Effector memory CD4-positive, alpha-beta T cell (primary cell): ENCODE results near the gene RPS10.
"Not testable (repeated sequence)": the region's sequence is repeated elsewhere in the genome, so short reads cannot be mapped to it uniquely, and the experiment has no call there.

Experiments used
- DNase-seq, 3 donors: peaks; one replicate each; pipeline ENCODE4 v3.0.0-alpha.2; 2020
- H3K27ac ChIP-seq: 2 replicates; pipeline ENCODE4 v1.7.0; 2013; ENCODE audit warnings: mild to moderate bottlenecking, low read length, moderate library complexity; ENCODE audit not compliant: insufficient read depth, poor library complexity, severe bottlenecking
- H3K27me3 ChIP-seq: replicated peaks from 2 replicates; pipeline ENCODE4 v1.7.0; 2013; ENCODE audit warnings: mild to moderate bottlenecking, low read length; ENCODE audit not compliant: insufficient read depth, control insufficient read depth, poor library complexity, severe bottlenecking
- H3K36me3 ChIP-seq: 2 replicates; pipeline ENCODE4 v1.7.0; 2013; ENCODE audit warnings: mild to moderate bottlenecking, low read length, moderate library complexity; ENCODE audit not compliant: control insufficient read depth, insufficient read depth
- H3K4me1 ChIP-seq: 2 replicates; pipeline ENCODE4 v1.7.0; 2013; ENCODE audit warnings: low read length, mild to moderate bottlenecking; ENCODE audit not compliant: control insufficient read depth, insufficient read depth, poor library complexity, severe bottlenecking
- H3K4me3 ChIP-seq: 2 replicates; pipeline ENCODE4 v1.7.0; 2013; ENCODE audit warnings: low read length, low read depth, mild to moderate bottlenecking; ENCODE audit not compliant: insufficient read depth, poor library complexity, severe bottlenecking
- H3K9me3 ChIP-seq: 2 replicates; pipeline ENCODE4 v1.7.0; 2013; ENCODE audit warnings: mild to moderate bottlenecking, low read length, moderate library complexity; ENCODE audit not compliant: control insufficient read depth

RPS10 gene

GRCh38 chr6:34386316-34387137, 39.3 kb downstream of the RPS10 start:
- Histone ChIP-seq H3K27me3 (no peaks in the 10 kb centered on the region), H3K9me3 (no peaks in the 10 kb centered on the region), H3K4me1 (no peaks in the 10 kb centered on the region), H3K4me3 (no peak overlapping the region), H3K36me3 (peaks cover 5% of the 10 kb centered on the region), H3K27ac (no peak overlapping the region)
- no peak for DNase-seq

GRCh38 chr6:34385793-34386195, 40.1 kb downstream of the RPS10 start:
- no peak for DNase-seq

GRCh38 chr6:34384321-34385153, 41.3 kb downstream of the RPS10 start:
- H3K27me3 ChIP-seq, result no peaks in the 10 kb centered on the region
- DNase-seq, result no peak
- H3K27ac ChIP-seq, result no peak overlapping the region
- H3K36me3 ChIP-seq, result peaks cover 5% of the 10 kb centered on the region
- H3K4me3 ChIP-seq, result no peak overlapping the region
- H3K4me1 ChIP-seq, result no peaks in the 10 kb centered on the region
- H3K9me3 ChIP-seq, result no peaks in the 10 kb centered on the region

More at GRCh38 chr6:34385793-34386195, 40.1 kb downstream of the RPS10 start:
- Histone ChIP-seq H3K9me3 (no peaks in the 10 kb centered on the region), H3K36me3 (peaks cover 5% of the 10 kb centered on the region), H3K4me3 (no peak overlapping the region), H3K27me3 (no peaks in the 10 kb centered on the region), H3K4me1 (no peaks in the 10 kb centered on the region), H3K27ac (no peak overlapping the region)

DNA sequence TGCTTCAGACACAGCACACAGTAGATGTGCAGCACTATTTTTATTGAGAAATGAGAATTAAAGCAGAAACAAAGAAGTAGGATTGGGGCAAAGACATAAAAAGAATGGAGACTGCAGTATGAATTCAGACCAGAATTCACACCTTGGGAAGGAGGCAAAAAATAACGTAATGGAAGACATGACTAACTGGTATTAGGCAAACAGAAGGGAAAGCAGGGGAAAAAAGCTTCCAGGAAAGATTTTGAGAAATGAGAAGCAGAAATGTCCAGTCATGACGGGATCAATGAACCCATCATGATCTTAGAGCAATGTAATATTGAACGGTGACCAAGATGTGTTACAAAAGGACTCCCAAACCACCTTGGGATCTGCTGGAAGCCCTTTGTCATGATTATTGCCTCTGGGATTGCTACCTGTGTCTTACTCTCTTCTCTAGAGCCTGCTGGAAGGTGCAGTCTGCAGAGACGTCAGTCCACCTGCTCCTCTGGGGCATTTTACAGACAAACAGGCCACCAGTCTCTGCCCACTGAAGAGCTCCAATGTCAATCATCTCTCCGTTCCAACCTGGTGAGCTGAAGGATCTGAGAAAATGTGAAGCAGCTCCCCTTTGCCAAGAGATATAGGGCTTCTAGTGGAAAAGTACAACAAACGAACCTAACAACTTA, 42.1 kb downstream of the RPS10 start:
- no peak overlapping the region for H3K4me3 ChIP-seq
- H3K27ac ChIP-seq, result no peak overlapping the region
- no peaks in the 10 kb centered on the region for H3K9me3 ChIP-seq
- no peaks in the 10 kb centered on the region for H3K4me1 ChIP-seq
- H3K36me3 ChIP-seq, result peaks cover 5% of the 10 kb centered on the region
- DNase-seq, result no peak
- no peaks in the 10 kb centered on the region for H3K27me3 ChIP-seq

- H3K4me3 ChIP-seq, result no peak overlapping the region
- no peaks in the 10 kb centered on the region for H3K27me3 ChIP-seq
- H3K36me3 ChIP-seq, result peaks cover 5% of the 10 kb centered on the region
- no peaks in the 10 kb centered on the region for H3K9me3 ChIP-seq
- no peaks in the 10 kb centered on the region for H3K4me1 ChIP-seq
- no peak overlapping the region for H3K27ac ChIP-seq
- DNase-seq, result no peak
Observed at GRCh38 chr6:34383161-34383631, 42.7 kb downstream of the RPS10 start.

DNA sequence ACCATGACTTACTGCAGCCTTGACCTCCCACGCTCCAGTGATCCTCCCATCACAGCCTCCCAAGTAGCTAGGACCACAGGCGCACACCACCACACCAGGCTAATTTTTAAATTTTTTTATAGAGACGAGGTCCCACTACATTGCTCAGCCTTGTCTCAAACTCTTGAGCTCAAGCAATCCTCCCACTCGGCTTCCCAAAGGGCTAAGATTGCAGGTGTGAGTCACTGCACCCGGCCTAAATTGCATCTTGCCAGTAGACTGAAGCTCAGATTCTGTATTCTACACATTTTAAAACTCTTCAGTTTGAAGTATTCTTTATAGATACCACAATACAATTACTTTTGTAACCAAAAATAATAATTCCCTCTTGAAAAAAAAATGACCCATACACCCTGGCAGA, 44.8 kb downstream of the RPS10 start:
- Histone ChIP-seq H3K4me3 (no peak overlapping the region), H3K4me1 (no peaks in the 10 kb centered on the region), H3K27me3 (no peaks in the 10 kb centered on the region), H3K9me3 (no peaks in the 10 kb centered on the region), H3K27ac (no peak overlapping the region), H3K36me3 (peaks cover 5% of the 10 kb centered on the region)
- DNase-seq, result no peak

DNA sequence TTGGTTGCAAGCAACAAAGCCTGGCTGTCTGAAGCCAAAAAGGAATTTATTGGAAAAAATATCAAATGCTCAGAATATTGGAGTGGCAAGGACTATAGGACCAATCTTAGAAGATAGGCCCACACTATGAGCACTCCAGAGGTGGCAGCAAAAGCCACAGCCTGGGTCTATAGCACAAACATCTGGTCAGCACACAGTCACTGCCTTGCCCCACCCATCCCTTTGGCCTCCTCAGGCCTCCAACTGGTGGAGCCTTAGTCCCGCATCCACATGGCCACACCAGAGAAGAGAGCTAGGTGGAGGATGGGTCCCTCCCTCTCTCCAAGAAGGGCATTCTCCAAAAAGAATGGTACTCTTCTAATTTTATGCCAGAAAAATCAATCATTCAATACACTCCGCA, 47.4 kb downstream of the RPS10 start:
- no peaks in the 10 kb centered on the region for H3K27me3 ChIP-seq
- H3K4me3 ChIP-seq, result no peak overlapping the region
- no peak overlapping the region for H3K27ac ChIP-seq
- no peaks in the 10 kb centered on the region for H3K9me3 ChIP-seq
- H3K36me3 ChIP-seq, result no peaks in the 10 kb centered on the region
- no peak for DNase-seq
- no peaks in the 10 kb centered on the region for H3K4me1 ChIP-seq

DNA sequence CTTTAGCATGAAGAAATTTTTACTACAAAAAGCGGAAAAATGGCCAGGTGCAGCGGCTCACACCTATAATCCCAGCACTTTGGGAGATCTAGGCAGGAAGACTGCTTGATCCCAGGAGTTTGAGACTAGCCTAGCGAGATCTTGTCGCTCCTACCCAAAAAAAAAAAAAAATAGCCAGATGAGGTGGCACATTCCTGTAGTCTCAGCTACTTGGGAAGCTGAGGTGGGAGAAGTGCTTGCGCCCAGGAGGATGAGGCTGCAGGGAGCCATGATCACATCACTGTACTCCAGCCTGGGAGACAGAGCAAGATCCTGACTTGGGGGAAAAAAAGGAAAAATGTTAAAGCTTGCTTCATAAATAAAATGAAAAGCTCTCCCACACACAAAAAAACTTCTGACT, 47.9 kb downstream of the RPS10 start:
- no peak for DNase-seq
- Histone ChIP-seq H3K4me3 (no peak overlapping the region), H3K36me3 (no peaks in the 10 kb centered on the region), H3K9me3 (no peaks in the 10 kb centered on the region), H3K27ac (no peak overlapping the region), H3K27me3 (no peaks in the 10 kb centered on the region), H3K4me1 (no peaks in the 10 kb centered on the region)

DNA sequence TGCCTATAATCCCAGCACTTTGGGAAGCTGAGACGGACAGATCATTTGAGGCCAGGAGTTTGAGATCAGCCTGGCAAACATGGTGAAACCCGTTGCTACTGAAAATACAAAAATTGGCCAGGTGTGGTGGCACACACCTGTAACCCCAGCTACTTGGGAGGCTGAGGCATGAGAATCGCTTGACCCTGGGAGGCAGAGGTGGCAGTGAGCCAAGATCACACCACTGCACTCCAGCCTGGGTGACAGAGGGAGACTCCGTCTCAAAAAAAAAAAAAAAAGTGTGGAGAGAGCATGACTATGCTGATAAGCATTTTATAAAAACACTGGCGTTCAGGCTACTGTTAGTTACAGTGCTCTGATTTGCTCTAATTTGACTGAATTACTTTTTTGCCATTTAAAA, 48.3 kb downstream of the RPS10 start:
- not testable (repeated sequence) for H3K4me1 ChIP-seq, DNase-seq, H3K27me3 ChIP-seq, H3K36me3 ChIP-seq, H3K9me3 ChIP-seq, H3K4me3 ChIP-seq, H3K27ac ChIP-seq
